Fibroblast of lung (primary cell): ENCODE data around the gene KRT80. TPM values are rescaled to one million over a fixed set of nuclear protein-coding genes. Genes with fewer than 3 reads are reported as not detected.

Experiments
- DNase-seq, 2 donors: peaks; one replicate each; pipeline versions ENCODE4 v3.0.0 to v3.0.0-alpha.2; 2010; ENCODE audit warnings: low read depth in 2 of 2
- H2AFZ ChIP-seq: 2 replicates; pipeline ENCODE4 v1.5.1; 2012; ENCODE audit warnings: low read length, control low read depth, inconsistent platforms
- H3K27ac ChIP-seq: 2 replicates; pipeline ENCODE4 v1.5.1; 2011; ENCODE audit warnings: low read length, control low read depth; ENCODE audit not compliant: insufficient read depth
- H3K27me3 ChIP-seq: 2 replicates; pipeline ENCODE4 v1.5.1; 2011; ENCODE audit warnings: mild to moderate bottlenecking, low read length; ENCODE audit not compliant: control insufficient read depth, insufficient read depth
- H3K36me3 ChIP-seq: 2 replicates; pipeline ENCODE4 v1.5.1; 2011; ENCODE audit warnings: low read length; ENCODE audit not compliant: control insufficient read depth, insufficient read depth
- H3K4me1 ChIP-seq: 2 replicates; pipeline ENCODE4 v1.5.1; 2011; ENCODE audit warnings: low read length; ENCODE audit not compliant: control insufficient read depth, insufficient read depth; ENCODE audit errors: extremely low read depth
- H3K4me2 ChIP-seq: 2 replicates; pipeline ENCODE4 v1.5.1; 2011; ENCODE audit warnings: low read length, control low read depth; ENCODE audit not compliant: insufficient read depth; ENCODE audit errors: extremely low read depth
- H3K4me3 ChIP-seq, 4 experiments: fragments of 200-600 bp in 1 of 4; sonication (generic) in 1 of 4; replicated peaks in 1 of 4; 2 replicates each; pipeline ENCODE4 v1.5.1; 2011 to 2016; ENCODE audit warnings: low read length in 4 of 4, low read depth in 3 of 4, mild to moderate bottlenecking in 3 of 4, control low read depth in 2 of 4, inconsistent platforms in 1 of 4, mixed read lengths in 1 of 4; ENCODE audit not compliant: insufficient read depth in 1 of 4; ENCODE audit errors: control extremely low read depth in 1 of 4
- H3K79me2 ChIP-seq: 2 replicates; pipeline ENCODE4 v1.5.1; 2012; ENCODE audit warnings: mild to moderate bottlenecking, low read length, inconsistent platforms; ENCODE audit not compliant: control insufficient read depth, insufficient read depth
- H3K9ac ChIP-seq: 2 replicates; pipeline ENCODE4 v1.5.1; 2011; ENCODE audit warnings: mild to moderate bottlenecking, low read length, control low read depth; ENCODE audit not compliant: insufficient read depth
- H3K9me3 ChIP-seq: 2 replicates; pipeline ENCODE4 v1.5.1; 2012; ENCODE audit warnings: low read depth, low read length; ENCODE audit not compliant: control insufficient read depth, insufficient read depth
- H4K20me1 ChIP-seq: 2 replicates; pipeline ENCODE4 v1.5.1; 2011; ENCODE audit warnings: low read length; ENCODE audit not compliant: control insufficient read depth, insufficient read depth; ENCODE audit errors: extremely low read depth
- CTCF ChIP-seq, 2 donors: IDR thresholded peaks in 1 of 2; conservative IDR thresholded peaks in 1 of 2; 1 replicate in 1 of 2; 2 replicates in 1 of 2; pipeline ENCODE4 v1.5.1; 2011 to 2012; ENCODE audit warnings: low read length in 2 of 2, control low read depth in 1 of 2, inconsistent platforms in 1 of 2, low read depth in 1 of 2, mild to moderate bottlenecking in 1 of 2
- EZH2 ChIP-seq: IDR thresholded peaks from 2 replicates; pipeline ENCODE4 v1.5.1; 2012; ENCODE audit warnings: low read length, control low read depth, mild to moderate bottlenecking; ENCODE audit errors: missing control alignments
- polyA plus RNA-seq, 2 donors: library from polyadenylated mRNA; depleted of rRNA in 1 of 2; stranded (reverse) in 1 of 2; unstranded in 1 of 2; fragments of >200 nt; gene quantifications; 2 replicates each; pipeline ENCODE4 v1.2.1, GENCODE V29; 2011 to 2012; ENCODE audit warnings: missing spikeins in 1 of 2
- total RNA-seq: library from RNA; depleted of rRNA; stranded (reverse); fragments of >200 nt; gene quantifications from 2 replicates; pipeline ENCODE4 v1.2.1, GENCODE V29; 2014

Gene KRT80
- total and polyA plus RNA-seq, 2 donors (not counting 1 experiment from before 2014, with no cell fraction given) = 0.17 to 1.0 TPM

DNA sequence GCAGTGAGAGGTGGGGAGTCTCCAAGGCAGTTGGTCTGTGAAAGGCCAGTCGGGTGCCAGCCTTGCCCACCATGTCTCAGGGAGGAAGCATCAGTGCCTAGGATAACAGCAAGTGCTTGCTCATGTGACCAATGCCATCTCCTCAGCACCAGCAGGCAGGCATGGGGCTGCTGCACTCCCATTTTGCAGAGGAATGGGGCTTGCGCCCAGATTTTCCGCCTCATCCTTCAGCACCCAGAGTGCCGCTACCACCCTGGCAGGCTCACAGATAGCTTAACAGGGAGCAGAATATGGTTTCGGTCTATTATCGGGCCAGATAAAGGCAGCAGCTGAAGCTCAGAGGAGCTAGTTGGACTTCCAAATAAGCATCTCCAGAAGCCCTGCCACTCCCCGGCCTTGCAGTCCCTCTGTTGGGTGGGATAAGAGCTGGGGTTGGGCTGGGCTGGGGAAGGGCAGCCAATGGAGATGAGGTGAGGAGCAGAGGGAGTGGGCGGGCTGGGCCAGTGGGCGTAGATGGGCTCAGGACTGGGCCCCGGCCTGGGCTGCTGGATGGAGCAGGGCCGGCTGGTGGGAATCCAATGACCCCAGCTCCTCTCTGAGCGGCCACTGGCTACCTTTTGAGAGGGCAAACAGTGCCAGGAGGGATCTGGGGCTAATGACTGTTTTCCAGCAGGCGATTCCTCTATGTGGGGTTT, 8.4 kb upstream of the KRT80 start:
- no peak for DNase-seq
- no peaks in the 10 kb centered on the region for H4K20me1 ChIP-seq
- peaks cover 17% of the 10 kb centered on the region for H3K4me1 ChIP-seq
- no peak overlapping the region for H2AFZ ChIP-seq
- H3K79me2 ChIP-seq = no peaks in the 10 kb centered on the region
- no peaks in the 10 kb centered on the region for H3K27me3 ChIP-seq
- TF ChIP-seq CTCF (conservative IDR thresholded peaks at IDR 0.05 in 1 of 2, IDR thresholded peaks at IDR 0.05 in 1 of 2; ENCODE audit: low read depth in 1 of 2, low read length in 2 of 2) (no peak), EZH2 (no peak)
- no peaks in the 10 kb centered on the region for H3K36me3 ChIP-seq
- no peak overlapping the region for H3K27ac ChIP-seq
- H3K9ac ChIP-seq = no peak overlapping the region
- H3K9me3 ChIP-seq = no peaks in the 10 kb centered on the region
- no peak overlapping the region for H3K4me2 ChIP-seq
- no peak overlapping the region for H3K4me3 ChIP-seq

GRCh38 chr12:52199294-52199919, 7.6 kb upstream of the KRT80 start:
- peaks cover 13% of the 10 kb centered on the region for H3K4me1 ChIP-seq

More at GRCh38 chr12:52199294-52199919, 7.6 kb upstream of the KRT80 start:
- no peak for DNase-seq
- H3K4me2 ChIP-seq = no peak overlapping the region
- no peaks in the 10 kb centered on the region for H3K27me3 ChIP-seq
- no peak overlapping the region for H3K27ac ChIP-seq
- H4K20me1 ChIP-seq = no peaks in the 10 kb centered on the region
- H3K9ac ChIP-seq = no peak overlapping the region
- no peaks in the 10 kb centered on the region for H3K79me2 ChIP-seq
- H2AFZ ChIP-seq = no peak overlapping the region
- H3K4me3 ChIP-seq = no peak overlapping the region
- no peaks in the 10 kb centered on the region for H3K36me3 ChIP-seq
- TF ChIP-seq EZH2 (no peak), CTCF (conservative IDR thresholded peaks at IDR 0.05 in 1 of 2, IDR thresholded peaks at IDR 0.05 in 1 of 2; ENCODE audit: low read depth in 1 of 2, low read length in 2 of 2) (no peak)
- H3K9me3 ChIP-seq = no peaks in the 10 kb centered on the region
